Right atrium auricular region (tissue), 2 donors: Measurements from ENCODE around the gene NUDT16. TPM values are rescaled to one million over a fixed set of nuclear protein-coding genes. Genes with fewer than 3 reads are reported as not detected.
A peak's percentile ranks its signal among the peaks of the same experiment; 100 is the strongest.

Experiments used
- DNase-seq: peaks from one replicate; pipeline ENCODE4 v3.0.0-alpha.2; 2019; ENCODE audit warnings: low spot score
- H3K27ac ChIP-seq, 2 donors: fragments of 200-600 bp; sonication (generic); 1 replicate in 1 of 2; 2 replicates in 1 of 2; pipeline ENCODE4 v1.5.1; 2016 to 2019
- H3K27me3 ChIP-seq, 2 donors: fragments of 200-600 bp; sonication (generic); one replicate each; pipeline versions ENCODE4 v1.5.1 to v1.6.0; 2017 to 2019
- H3K36me3 ChIP-seq: fragments of 200-600 bp; sonication (generic); one replicate; pipeline ENCODE4 v1.5.1; 2016
- H3K4me1 ChIP-seq, 2 donors: fragments of 200-600 bp; sonication (generic); one replicate each; pipeline versions ENCODE4 v1.5.1 to v1.6.0; 2017 to 2019
- H3K4me3 ChIP-seq, 2 donors: fragments of 200-600 bp; sonication (generic); 1 replicate in 1 of 2; 2 replicates in 1 of 2; pipeline ENCODE4 v1.5.1; 2017 to 2019; ENCODE audit warnings: mild to moderate bottlenecking in 1 of 2, moderate library complexity in 1 of 2
- H3K9me3 ChIP-seq, 2 donors: fragments of 200-600 bp; sonication (generic); one replicate each; pipeline ENCODE4 v1.5.1; 2019
- total RNA-seq, 2 donors: library from RNA; depleted of rRNA; stranded (reverse); fragments of >200 nt; gene quantifications; one replicate each; pipeline ENCODE4 v1.1.0, GENCODE V29; 2016
- TF ChIP-seq, protein P1 (sequence below), 2 donors: fragments of 200-600 bp; sonication (generic); IDR thresholded peaks; one replicate each; pipeline ENCODE4 v1.5.1; 2019; ENCODE audit warnings: antibody characterized with exemption in 2 of 2

The NUDT16 gene
- 10 to 100 TPM; 18.4 to 23.1 TPM for total RNA-seq

- Histone ChIP-seq H3K9me3 (no peaks in the 10 kb centered on the region), H3K27me3 (no peaks in the 10 kb centered on the region), H3K27ac (peak within 1 kb of the TSS; percentile 90 to 91), H3K36me3 (peaks cover 5% of the 10 kb centered on the region), H3K4me1 (peaks cover 0 to 58% of the 10 kb centered on the region in 2 donors), H3K4me3 (peak within 1 kb of the TSS; percentile 72 to 92)
- peak; percentile 99 for DNase-seq
- TF ChIP-seq, protein P1, sequence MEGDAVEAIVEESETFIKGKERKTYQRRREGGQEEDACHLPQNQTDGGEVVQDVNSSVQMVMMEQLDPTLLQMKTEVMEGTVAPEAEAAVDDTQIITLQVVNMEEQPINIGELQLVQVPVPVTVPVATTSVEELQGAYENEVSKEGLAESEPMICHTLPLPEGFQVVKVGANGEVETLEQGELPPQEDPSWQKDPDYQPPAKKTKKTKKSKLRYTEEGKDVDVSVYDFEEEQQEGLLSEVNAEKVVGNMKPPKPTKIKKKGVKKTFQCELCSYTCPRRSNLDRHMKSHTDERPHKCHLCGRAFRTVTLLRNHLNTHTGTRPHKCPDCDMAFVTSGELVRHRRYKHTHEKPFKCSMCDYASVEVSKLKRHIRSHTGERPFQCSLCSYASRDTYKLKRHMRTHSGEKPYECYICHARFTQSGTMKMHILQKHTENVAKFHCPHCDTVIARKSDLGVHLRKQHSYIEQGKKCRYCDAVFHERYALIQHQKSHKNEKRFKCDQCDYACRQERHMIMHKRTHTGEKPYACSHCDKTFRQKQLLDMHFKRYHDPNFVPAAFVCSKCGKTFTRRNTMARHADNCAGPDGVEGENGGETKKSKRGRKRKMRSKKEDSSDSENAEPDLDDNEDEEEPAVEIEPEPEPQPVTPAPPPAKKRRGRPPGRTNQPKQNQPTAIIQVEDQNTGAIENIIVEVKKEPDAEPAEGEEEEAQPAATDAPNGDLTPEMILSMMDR (IDR thresholded peaks at IDR 0.05), result peak in 1 of 2 donors; percentile 25
Observed at GRCh38 chr3:131381445-131382291, at the start of gene NUDT16. NUDT16 (plus strand) TSS chr3:131381774; CDS start chr3:131381805, 31 bp downstream.

DNA sequence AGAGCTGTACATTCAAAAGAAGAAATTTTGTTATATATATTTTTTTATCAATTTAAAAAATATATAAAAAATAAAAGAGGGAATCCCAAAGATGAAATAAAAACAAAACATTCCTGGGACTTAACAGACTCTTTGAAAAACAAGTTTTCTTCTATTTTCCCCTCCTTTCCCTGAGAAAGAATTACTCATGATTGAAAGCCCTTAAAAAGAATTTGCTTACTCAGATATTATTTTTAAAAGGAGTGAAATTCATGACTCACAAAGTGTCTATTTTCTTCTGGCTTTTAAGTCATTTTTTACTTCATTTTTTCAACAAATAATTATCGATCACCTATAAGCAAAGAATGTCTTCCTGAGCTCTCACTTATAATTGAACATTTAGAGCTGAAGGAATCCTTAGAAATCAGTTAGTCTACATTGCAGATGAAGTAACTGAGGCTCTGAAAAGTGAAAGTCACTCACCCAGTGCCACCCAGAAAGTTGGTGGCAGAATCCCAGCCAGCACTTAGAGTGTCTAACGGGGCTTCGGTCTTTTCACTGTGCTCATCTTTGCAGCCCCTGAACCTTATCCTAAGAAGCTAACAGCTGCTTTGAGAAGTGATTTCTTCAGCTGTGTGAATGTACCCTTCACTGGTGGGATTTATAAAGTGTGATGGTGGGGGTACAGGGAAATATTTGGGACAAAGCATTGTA lies 42.5 kb upstream of the NUDT16 start:
- H3K4me1 ChIP-seq, result no peaks in the 10 kb centered on the region
- no peak for DNase-seq
- H3K9me3 ChIP-seq, result no peaks in the 10 kb centered on the region
- TF ChIP-seq, protein P1 (IDR thresholded peaks at IDR 0.05), result no peak
- no peaks in the 10 kb centered on the region for H3K27me3 ChIP-seq
- H3K27ac ChIP-seq, result no peak overlapping the region
- no peaks in the 10 kb centered on the region for H3K36me3 ChIP-seq
- no peak overlapping the region for H3K4me3 ChIP-seq

GRCh38 chr3:131341761-131342160 lies 39.8 kb upstream of the NUDT16 start:
- Histone ChIP-seq H3K4me1 (no peaks in the 10 kb centered on the region), H3K9me3 (no peaks in the 10 kb centered on the region), H3K36me3 (no peaks in the 10 kb centered on the region), H3K27me3 (no peaks in the 10 kb centered on the region), H3K4me3 (no peak overlapping the region), H3K27ac (no peak overlapping the region)
- TF ChIP-seq, protein P1 (IDR thresholded peaks at IDR 0.05), result no peak
- no peak for DNase-seq

- H3K27ac ChIP-seq, result peak overlapping the region in 1 of 2 donors; percentile 75
- no peaks in the 10 kb centered on the region for H3K9me3 ChIP-seq
- DNase-seq, result no peak
Observed at GRCh38 chr3:131348911-131349310, 32.7 kb upstream of the NUDT16 start.

DNA sequence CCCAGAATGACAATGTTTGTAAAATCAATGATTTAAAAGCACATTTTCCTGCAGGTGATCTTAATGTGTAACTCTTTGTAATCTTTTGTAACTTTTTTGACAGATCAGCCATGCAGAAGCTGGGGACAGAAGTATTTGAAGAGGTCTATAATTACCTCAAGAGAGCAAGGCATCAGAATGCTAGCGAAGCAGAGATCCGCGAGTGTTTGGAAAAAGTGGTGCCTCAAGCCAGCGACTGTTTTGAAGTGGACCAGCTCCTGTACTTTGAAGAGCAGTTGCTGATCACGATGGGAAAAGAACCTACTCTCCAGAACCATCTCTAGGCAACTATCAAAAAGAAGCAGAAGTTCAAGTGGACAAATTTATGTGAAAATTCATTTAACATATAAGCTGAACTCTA lies 32.1 kb upstream of the NUDT16 start:
- no peaks in the 10 kb centered on the region for H3K27me3 ChIP-seq
- no peak overlapping the region for H3K4me3 ChIP-seq
- peak overlapping the region; percentile 29 to 75 for H3K27ac ChIP-seq
- DNase-seq, result no peak
- no peaks in the 10 kb centered on the region for H3K36me3 ChIP-seq
- no peaks in the 10 kb centered on the region for H3K9me3 ChIP-seq
- TF ChIP-seq, protein P1 (IDR thresholded peaks at IDR 0.05), result no peak
- peaks cover 0 to 27% of the 10 kb centered on the region in 2 donors for H3K4me1 ChIP-seq

More at GRCh38 chr3:131348911-131349310, 32.7 kb upstream of the NUDT16 start:
- H3K4me1 ChIP-seq, result peaks cover 0 to 22% of the 10 kb centered on the region in 2 donors
- H3K4me3 ChIP-seq, result no peak overlapping the region
- H3K27me3 ChIP-seq, result no peaks in the 10 kb centered on the region
- TF ChIP-seq, protein P1 (IDR thresholded peaks at IDR 0.05), result no peak
- H3K36me3 ChIP-seq, result no peaks in the 10 kb centered on the region
